ENCODE results near the gene EHD2. TPM values are rescaled to one million over a fixed set of nuclear protein-coding genes. Genes with fewer than 3 reads are reported as not detected.

The EHD2 gene
- total and polyA plus RNA-seq, 2 of the 13 experiments (the other 11 are each of a cell fraction or from before 2014, with no cell fraction given) = 0.09 to 0.28 TPM

DNA sequence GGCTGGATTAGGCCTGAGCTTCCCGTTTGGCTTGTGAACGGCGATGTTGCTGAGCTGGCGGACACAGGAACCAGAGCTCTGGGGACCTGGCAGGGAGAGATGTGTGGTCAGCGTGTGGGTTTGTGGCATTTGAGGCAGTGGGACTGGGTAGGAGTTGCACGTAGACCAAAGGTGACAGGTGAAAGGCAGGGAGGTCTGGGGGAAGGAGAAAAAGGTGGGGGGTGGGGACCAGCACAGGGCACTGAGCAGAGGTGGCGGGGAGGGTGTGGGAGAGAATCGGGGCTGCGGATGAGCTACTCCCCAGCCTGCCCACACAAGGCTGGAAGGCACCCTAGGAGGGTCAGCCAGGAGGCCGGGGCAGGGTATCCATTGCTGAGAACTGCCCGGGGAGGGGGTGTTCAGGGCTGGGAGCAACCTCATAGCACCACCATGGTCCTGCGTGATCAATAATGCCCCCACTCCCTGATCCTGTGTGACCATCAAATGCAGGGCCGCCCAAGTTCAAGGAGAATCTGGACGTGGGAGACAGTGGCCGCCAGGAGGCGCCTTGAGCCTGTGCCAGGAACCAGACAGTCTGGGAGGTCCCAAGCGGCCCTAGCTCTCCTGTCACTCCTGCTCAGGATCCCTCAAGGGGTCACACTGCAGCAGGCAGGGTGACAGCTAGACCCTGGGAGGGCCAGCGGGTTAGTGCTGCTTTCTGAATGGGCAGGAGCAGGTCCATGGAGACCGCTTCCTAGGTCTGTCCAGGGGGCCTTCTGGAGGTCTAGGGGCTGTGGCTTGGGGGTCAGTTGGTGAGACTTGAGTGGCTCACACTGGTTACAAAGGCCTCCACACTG, 52.5 kb downstream of the EHD2 start (continued):
- TF ChIP-seq, protein P1, sequence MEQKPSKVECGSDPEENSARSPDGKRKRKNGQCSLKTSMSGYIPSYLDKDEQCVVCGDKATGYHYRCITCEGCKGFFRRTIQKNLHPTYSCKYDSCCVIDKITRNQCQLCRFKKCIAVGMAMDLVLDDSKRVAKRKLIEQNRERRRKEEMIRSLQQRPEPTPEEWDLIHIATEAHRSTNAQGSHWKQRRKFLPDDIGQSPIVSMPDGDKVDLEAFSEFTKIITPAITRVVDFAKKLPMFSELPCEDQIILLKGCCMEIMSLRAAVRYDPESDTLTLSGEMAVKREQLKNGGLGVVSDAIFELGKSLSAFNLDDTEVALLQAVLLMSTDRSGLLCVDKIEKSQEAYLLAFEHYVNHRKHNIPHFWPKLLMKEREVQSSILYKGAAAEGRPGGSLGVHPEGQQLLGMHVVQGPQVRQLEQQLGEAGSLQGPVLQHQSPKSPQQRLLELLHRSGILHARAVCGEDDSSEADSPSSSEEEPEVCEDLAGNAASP (CRISPR knock-in tag; IDR thresholded peaks at IDR 0.05; ENCODE audit: borderline replicate concordance) = peak; percentile 53; the same call in 1 of the 2 replicates
- TF ChIP-seq CENPX (CRISPR knock-in tag; IDR thresholded peaks at IDR 0.05) = no peak
- no peak for TF ChIP-seq ZNF343 (CRISPR knock-in tag; IDR thresholded peaks at IDR 0.05)
- TF ChIP-seq RXRA (CRISPR knock-in tag; IDR thresholded peaks at IDR 0.05) = peak; percentile 54; the same call in 1 of the 2 replicates
- peak; percentile 64 for TF ChIP-seq SKI (IDR thresholded peaks at IDR 0.05; ENCODE audit: partially characterized antibody)
- 0 out of 2 replicates have a peak, but pooled peaks have one; percentile 26 for TF ChIP-seq AHR (CRISPR knock-in tag; IDR thresholded peaks at IDR 0.05)
- TF ChIP-seq, protein P2, sequence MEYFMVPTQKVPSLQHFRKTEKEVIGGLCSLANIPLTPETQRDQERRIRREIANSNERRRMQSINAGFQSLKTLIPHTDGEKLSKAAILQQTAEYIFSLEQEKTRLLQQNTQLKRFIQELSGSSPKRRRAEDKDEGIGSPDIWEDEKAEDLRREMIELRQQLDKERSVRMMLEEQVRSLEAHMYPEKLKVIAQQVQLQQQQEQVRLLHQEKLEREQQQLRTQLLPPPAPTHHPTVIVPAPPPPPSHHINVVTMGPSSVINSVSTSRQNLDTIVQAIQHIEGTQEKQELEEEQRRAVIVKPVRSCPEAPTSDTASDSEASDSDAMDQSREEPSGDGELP (IDR thresholded peaks at IDR 0.05; ENCODE audit: borderline replicate concordance, low read depth) = peak; percentile 7; the same call in 1 of the 2 replicates
- TF ChIP-seq TBX2 (CRISPR knock-in tag; IDR thresholded peaks at IDR 0.05; ENCODE audit: borderline replicate concordance) = peak; percentile 25; the same call in 1 of the 2 replicates
- no peak for TF ChIP-seq ZNF207 (IDR thresholded peaks at IDR 0.05; ENCODE audit: borderline replicate concordance)
- TF ChIP-seq MYC (CRISPR knock-in tag; IDR thresholded peaks at IDR 0.05; ENCODE audit: borderline replicate concordance) = peak; percentile 34; the same call in 1 of the 2 replicates
- no peak for TF ChIP-seq PCBP2 (optimal IDR thresholded peaks at IDR 0.05; ENCODE audit: low read depth, low read length, poor library complexity, severe bottlenecking)
- TF ChIP-seq, protein P3, sequence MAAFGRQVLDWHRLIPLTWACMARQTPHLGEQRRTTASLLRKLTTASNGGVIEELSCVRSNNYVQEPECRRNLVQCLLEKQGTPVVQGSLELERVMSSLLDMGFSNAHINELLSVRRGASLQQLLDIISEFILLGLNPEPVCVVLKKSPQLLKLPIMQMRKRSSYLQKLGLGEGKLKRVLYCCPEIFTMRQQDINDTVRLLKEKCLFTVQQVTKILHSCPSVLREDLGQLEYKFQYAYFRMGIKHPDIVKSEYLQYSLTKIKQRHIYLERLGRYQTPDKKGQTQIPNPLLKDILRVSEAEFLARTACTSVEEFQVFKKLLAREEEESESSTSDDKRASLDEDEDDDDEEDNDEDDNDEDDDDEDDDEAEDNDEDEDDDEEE (CRISPR knock-in tag; IDR thresholded peaks at IDR 0.05) = 0 out of 2 replicates have a peak, but pooled peaks have one; percentile 25
- 0 out of 2 replicates have a peak, but pooled peaks have one; percentile 7 for TF ChIP-seq ZMYM3 (CRISPR knock-in tag; IDR thresholded peaks at IDR 0.05)
- TF ChIP-seq, protein P4, sequence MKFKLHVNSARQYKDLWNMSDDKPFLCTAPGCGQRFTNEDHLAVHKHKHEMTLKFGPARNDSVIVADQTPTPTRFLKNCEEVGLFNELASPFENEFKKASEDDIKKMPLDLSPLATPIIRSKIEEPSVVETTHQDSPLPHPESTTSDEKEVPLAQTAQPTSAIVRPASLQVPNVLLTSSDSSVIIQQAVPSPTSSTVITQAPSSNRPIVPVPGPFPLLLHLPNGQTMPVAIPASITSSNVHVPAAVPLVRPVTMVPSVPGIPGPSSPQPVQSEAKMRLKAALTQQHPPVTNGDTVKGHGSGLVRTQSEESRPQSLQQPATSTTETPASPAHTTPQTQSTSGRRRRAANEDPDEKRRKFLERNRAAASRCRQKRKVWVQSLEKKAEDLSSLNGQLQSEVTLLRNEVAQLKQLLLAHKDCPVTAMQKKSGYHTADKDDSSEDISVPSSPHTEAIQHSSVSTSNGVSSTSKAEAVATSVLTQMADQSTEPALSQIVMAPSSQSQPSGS (CRISPR knock-in tag; IDR thresholded peaks at IDR 0.05) = no peak
- peak; percentile 27; the same call in 1 of the 2 replicates for TF ChIP-seq BCL6 (CRISPR knock-in tag; IDR thresholded peaks at IDR 0.05)
- TF ChIP-seq, protein P5, sequence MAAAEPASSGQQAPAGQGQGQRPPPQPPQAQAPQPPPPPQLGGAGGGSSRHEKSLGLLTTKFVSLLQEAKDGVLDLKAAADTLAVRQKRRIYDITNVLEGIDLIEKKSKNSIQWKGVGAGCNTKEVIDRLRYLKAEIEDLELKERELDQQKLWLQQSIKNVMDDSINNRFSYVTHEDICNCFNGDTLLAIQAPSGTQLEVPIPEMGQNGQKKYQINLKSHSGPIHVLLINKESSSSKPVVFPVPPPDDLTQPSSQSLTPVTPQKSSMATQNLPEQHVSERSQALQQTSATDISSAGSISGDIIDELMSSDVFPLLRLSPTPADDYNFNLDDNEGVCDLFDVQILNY (CRISPR knock-in tag; conservative IDR thresholded peaks at IDR 0.05) = no peak
- TF ChIP-seq ZNF670 (CRISPR knock-in tag; IDR thresholded peaks at IDR 0.05; ENCODE audit: borderline replicate concordance) = no peak
- TF ChIP-seq, protein P6, sequence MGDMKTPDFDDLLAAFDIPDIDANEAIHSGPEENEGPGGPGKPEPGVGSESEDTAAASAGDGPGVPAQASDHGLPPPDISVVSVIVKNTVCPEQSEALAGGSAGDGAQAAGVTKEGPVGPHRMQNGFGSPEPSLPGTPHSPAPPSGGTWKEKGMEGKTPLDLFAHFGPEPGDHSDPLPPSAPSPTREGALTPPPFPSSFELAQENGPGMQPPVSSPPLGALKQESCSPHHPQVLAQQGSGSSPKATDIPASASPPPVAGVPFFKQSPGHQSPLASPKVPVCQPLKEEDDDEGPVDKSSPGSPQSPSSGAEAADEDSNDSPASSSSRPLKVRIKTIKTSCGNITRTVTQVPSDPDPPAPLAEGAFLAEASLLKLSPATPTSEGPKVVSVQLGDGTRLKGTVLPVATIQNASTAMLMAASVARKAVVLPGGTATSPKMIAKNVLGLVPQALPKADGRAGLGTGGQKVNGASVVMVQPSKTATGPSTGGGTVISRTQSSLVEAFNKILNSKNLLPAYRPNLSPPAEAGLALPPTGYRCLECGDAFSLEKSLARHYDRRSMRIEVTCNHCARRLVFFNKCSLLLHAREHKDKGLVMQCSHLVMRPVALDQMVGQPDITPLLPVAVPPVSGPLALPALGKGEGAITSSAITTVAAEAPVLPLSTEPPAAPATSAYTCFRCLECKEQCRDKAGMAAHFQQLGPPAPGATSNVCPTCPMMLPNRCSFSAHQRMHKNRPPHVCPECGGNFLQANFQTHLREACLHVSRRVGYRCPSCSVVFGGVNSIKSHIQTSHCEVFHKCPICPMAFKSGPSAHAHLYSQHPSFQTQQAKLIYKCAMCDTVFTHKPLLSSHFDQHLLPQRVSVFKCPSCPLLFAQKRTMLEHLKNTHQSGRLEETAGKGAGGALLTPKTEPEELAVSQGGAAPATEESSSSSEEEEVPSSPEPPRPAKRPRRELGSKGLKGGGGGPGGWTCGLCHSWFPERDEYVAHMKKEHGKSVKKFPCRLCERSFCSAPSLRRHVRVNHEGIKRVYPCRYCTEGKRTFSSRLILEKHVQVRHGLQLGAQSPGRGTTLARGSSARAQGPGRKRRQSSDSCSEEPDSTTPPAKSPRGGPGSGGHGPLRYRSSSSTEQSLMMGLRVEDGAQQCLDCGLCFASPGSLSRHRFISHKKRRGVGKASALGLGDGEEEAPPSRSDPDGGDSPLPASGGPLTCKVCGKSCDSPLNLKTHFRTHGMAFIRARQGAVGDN (CRISPR knock-in tag; IDR thresholded peaks at IDR 0.05) = peak; percentile 59
- peak; percentile 45; the same call in 1 of the 2 replicates for TF ChIP-seq SSRP1 (CRISPR knock-in tag; IDR thresholded peaks at IDR 0.05)

All from HepG2 (cell line).